ENCODE measurements around the gene MAFG. TPM values are rescaled to one million over a fixed set of nuclear protein-coding genes. Genes with fewer than 3 reads are reported as not detected.
A peak's percentile ranks its signal among the peaks of the same experiment; 100 is the strongest.

MAFG gene
- total and polyA plus RNA-seq, 7 donors: 21.6 to 74.2 (median 46.0) TPM

- peaks cover 0 to 29% of the 10 kb centered on the region in 2 donors for H3K36me3 ChIP-seq (ENCODE audit: insufficient read depth in 1 of 2, low read depth in 1 of 2)
- H3K4me1 ChIP-seq: peaks cover 58% of the 10 kb centered on the region
- H3K27ac ChIP-seq: peak overlapping the region; percentile 81
- H3K4me3 ChIP-seq: peak overlapping the region; percentile 76
- no peak for TF ChIP-seq CTCF (IDR thresholded peaks at IDR 0.05)
- WGBS, 3 donors: 48 to 71% (median 57%) methylated on average over 19 to 21 of the region's 21 CpGs
- intact Hi-C loops (cut with DNase I): loop anchor here in 1 of 2 donors (5.0 kb wide), 1 partner anchor 53 kb away; the partner anchor contains the start of gene ARHGDIA
- no peaks in the 10 kb centered on the region for H3K27me3 ChIP-seq (ENCODE audit: insufficient read depth in 3 of 3, low read length in 2 of 3)
- ATAC-seq: no peak
- DNase-seq: no peak
- H3K9me3 ChIP-seq: no peaks in the 10 kb centered on the region
These were observed 2.7 kb downstream of the MAFG start for GRCh38 chr17:81924557-81925532.

GRCh38 chr17:81923302-81924260, 4.0 kb downstream of the MAFG start:
- Histone ChIP-seq H3K27ac (peak overlapping the region; percentile 81), H3K36me3 (ENCODE audit: insufficient read depth in 1 of 2, low read depth in 1 of 2) (peaks cover 0 to 40% of the 10 kb centered on the region in 2 donors), H3K9me3 (no peaks in the 10 kb centered on the region), H3K27me3 (ENCODE audit: insufficient read depth in 3 of 3, low read length in 2 of 3) (no peaks in the 10 kb centered on the region), H3K4me3 (peak overlapping the region; percentile 76), H3K4me1 (peaks cover 69% of the 10 kb centered on the region)
- DNase-seq (peak; percentile 80 to 89), ATAC-seq (peak; percentile 64 to 77 (median 69))
- intact Hi-C loops (cut with DNase I): loop anchor here in 1 of 2 donors (5.0 kb wide), 1 partner anchor 51 kb away; the partner anchor contains the start of gene ARHGDIA
- no peak for TF ChIP-seq CTCF (IDR thresholded peaks at IDR 0.05)
- WGBS, 3 donors: 16 to 22% (median 21%) methylated on average over 30 to 32 of the region's 32 CpGs

- no peaks in the 10 kb centered on the region for H3K9me3 ChIP-seq
- DNase-seq: peak in 1 of 2 donors; percentile 79
- peak; percentile 14 to 51 (median 20) for ATAC-seq
- H3K4me3 ChIP-seq: peak overlapping the region; percentile 76
- H3K27ac ChIP-seq: peak overlapping the region; percentile 81
- no peak for TF ChIP-seq CTCF (IDR thresholded peaks at IDR 0.05)
- peaks cover 74% of the 10 kb centered on the region for H3K4me1 ChIP-seq
- H3K27me3 ChIP-seq (ENCODE audit: insufficient read depth in 3 of 3, low read length in 2 of 3): no peaks in the 10 kb centered on the region
- intact Hi-C loops (cut with DNase I): loop anchor here in 1 of 2 donors (5.0 kb wide), 1 partner anchor 50 kb away; the partner anchor contains the start of gene ARHGDIA
- peaks cover 0 to 40% of the 10 kb centered on the region in 2 donors for H3K36me3 ChIP-seq (ENCODE audit: insufficient read depth in 1 of 2, low read depth in 1 of 2)
- WGBS, 3 donors: 81 to 86% (median 84%) methylated on average over 54 to 58 of the region's 58 CpGs
These were observed 4.8 kb downstream of the MAFG start for GRCh38 chr17:81922566-81923301.

Measured in psoas muscle (tissue), 8 donors.